ENCODE data around the gene ADRA2A. TPM values are rescaled to one million over a fixed set of nuclear protein-coding genes. Genes with fewer than 3 reads are reported as not detected.

Gene ADRA2A
- total RNA-seq, 1 donor from 2014 or later, result 1.5 TPM

DNA sequence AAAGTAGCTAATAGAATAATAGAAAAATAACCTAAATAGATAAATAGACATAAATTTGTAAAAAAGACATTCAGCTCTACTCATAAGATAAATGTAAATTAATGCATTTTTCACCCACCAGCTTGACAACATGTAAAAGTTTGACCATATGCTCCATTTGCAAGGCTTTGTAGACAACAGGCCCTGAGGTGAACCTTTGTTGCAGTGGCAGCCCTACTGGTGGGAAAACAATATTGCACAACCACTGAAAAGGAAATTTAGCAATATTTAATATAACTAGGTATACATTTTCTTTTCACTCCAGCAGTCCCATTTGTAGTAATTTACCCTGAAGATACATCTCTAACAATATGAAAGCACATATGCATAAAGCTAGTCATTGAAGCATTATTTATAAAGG lies 39.0 kb upstream of the ADRA2A start:
- DNase-seq (ENCODE audit: low spot score), result no peak
- peaks cover 2% of the 10 kb centered on the region for H3K27me3 Mint-ChIP-seq (ENCODE audit: unreplicated experiment)
- no peak overlapping the region for H3K4me3 Mint-ChIP-seq (ENCODE audit: unreplicated experiment)
- no peaks in the 10 kb centered on the region for H3K4me1 Mint-ChIP-seq (ENCODE audit: unreplicated experiment)
- H3K36me3 Mint-ChIP-seq (ENCODE audit: low read depth, unreplicated experiment), result peaks cover 15% of the 10 kb centered on the region
- TF ChIP-seq CTCF (IDR thresholded peaks at IDR 0.05; ENCODE audit: unreplicated experiment), result peak; percentile 58
- peaks cover 16% of the 10 kb centered on the region for H3K9me3 Mint-ChIP-seq (ENCODE audit: unreplicated experiment)
- no peak overlapping the region for H3K27ac Mint-ChIP-seq (ENCODE audit: unreplicated experiment)

GRCh38 chr10:111039522-111039921 lies 37.3 kb upstream of the ADRA2A start:
- peaks cover 6% of the 10 kb centered on the region for H3K36me3 Mint-ChIP-seq (ENCODE audit: low read depth, unreplicated experiment)
- H3K4me3 Mint-ChIP-seq (ENCODE audit: unreplicated experiment), result no peak overlapping the region
- H3K4me1 Mint-ChIP-seq (ENCODE audit: unreplicated experiment), result no peaks in the 10 kb centered on the region
- H3K9me3 Mint-ChIP-seq (ENCODE audit: unreplicated experiment), result peaks cover 17% of the 10 kb centered on the region
- no peaks in the 10 kb centered on the region for H3K27me3 Mint-ChIP-seq (ENCODE audit: unreplicated experiment)
- no peak for TF ChIP-seq CTCF (IDR thresholded peaks at IDR 0.05; ENCODE audit: unreplicated experiment)
- no peak for DNase-seq (ENCODE audit: low spot score)
- no peak overlapping the region for H3K27ac Mint-ChIP-seq (ENCODE audit: unreplicated experiment)

DNA sequence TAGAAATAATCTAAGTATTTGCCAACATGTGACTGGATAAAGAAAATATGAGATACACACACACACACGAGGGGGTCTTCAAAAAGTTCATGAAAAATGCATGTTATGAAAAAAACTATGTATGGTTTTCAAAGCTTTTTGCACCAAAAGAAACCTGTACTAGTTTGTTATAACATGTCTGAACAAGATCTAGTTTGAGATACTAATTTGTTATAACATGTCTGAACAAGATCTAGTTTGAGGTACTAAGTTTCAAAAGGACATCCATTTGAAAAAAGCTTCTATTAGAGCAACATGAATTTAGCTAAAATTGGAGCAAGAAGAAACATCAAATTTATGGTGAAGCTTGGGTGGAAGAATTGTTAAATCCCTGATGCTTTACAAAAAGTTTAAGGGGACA lies 19.8 kb upstream of the ADRA2A start:
- no peak for TF ChIP-seq CTCF (IDR thresholded peaks at IDR 0.05; ENCODE audit: unreplicated experiment)
- Mint-ChIP-seq H3K9me3 (ENCODE audit: unreplicated experiment) (no peaks in the 10 kb centered on the region), H3K36me3 (ENCODE audit: low read depth, unreplicated experiment) (no peaks in the 10 kb centered on the region), H3K4me3 (ENCODE audit: unreplicated experiment) (no peak overlapping the region), H3K4me1 (ENCODE audit: unreplicated experiment) (peaks cover 5% of the 10 kb centered on the region), H3K27ac (ENCODE audit: unreplicated experiment) (no peak overlapping the region), H3K27me3 (ENCODE audit: unreplicated experiment) (peaks cover 2% of the 10 kb centered on the region)
- DNase-seq (ENCODE audit: low spot score), result no peak

- DNase-seq (ENCODE audit: low spot score), result no peak
- Mint-ChIP-seq H3K4me1 (ENCODE audit: unreplicated experiment) (peaks cover 6% of the 10 kb centered on the region), H3K9me3 (ENCODE audit: unreplicated experiment) (no peaks in the 10 kb centered on the region), H3K4me3 (ENCODE audit: unreplicated experiment) (no peak overlapping the region), H3K27me3 (ENCODE audit: unreplicated experiment) (no peaks in the 10 kb centered on the region), H3K36me3 (ENCODE audit: low read depth, unreplicated experiment) (no peaks in the 10 kb centered on the region), H3K27ac (ENCODE audit: unreplicated experiment) (no peak overlapping the region)
- TF ChIP-seq CTCF (IDR thresholded peaks at IDR 0.05; ENCODE audit: unreplicated experiment), result no peak
These were observed 13.4 kb upstream of the ADRA2A start for GRCh38 chr10:111063471-111063870.

- no peaks in the 10 kb centered on the region for H3K27me3 Mint-ChIP-seq (ENCODE audit: unreplicated experiment)
- DNase-seq (ENCODE audit: low spot score), result no peak
- H3K27ac Mint-ChIP-seq (ENCODE audit: unreplicated experiment), result no peak overlapping the region
- H3K4me3 Mint-ChIP-seq (ENCODE audit: unreplicated experiment), result no peak overlapping the region
- H3K9me3 Mint-ChIP-seq (ENCODE audit: unreplicated experiment), result no peaks in the 10 kb centered on the region
- no peaks in the 10 kb centered on the region for H3K4me1 Mint-ChIP-seq (ENCODE audit: unreplicated experiment)
- no peak for TF ChIP-seq CTCF (IDR thresholded peaks at IDR 0.05; ENCODE audit: unreplicated experiment)
- no peaks in the 10 kb centered on the region for H3K36me3 Mint-ChIP-seq (ENCODE audit: low read depth, unreplicated experiment)
These were observed 4.6 kb upstream of the ADRA2A start for GRCh38 chr10:111072232-111072631.

Data from endothelial cell (in vitro differentiated cells).